ENCODE measurements around the gene TRIM39. TPM values are rescaled to one million over a fixed set of nuclear protein-coding genes. Genes with fewer than 3 reads are reported as not detected.

TRIM39 gene
- total and polyA plus RNA-seq, 2 of the 13 experiments (the other 11 are each of a cell fraction or from before 2014, with no cell fraction given) = 7.7 to 14.6 TPM

GRCh38 chr6:30378290-30378937 lies 51.7 kb downstream of the TRIM39 start (continued):
- no peak for TF ChIP-seq ZHX2 (IDR thresholded peaks at IDR 0.05; ENCODE audit: low read depth)
- peak; percentile 68; the same call in 1 of the 2 replicates for TF ChIP-seq ZHX2 (CRISPR knock-in tag; IDR thresholded peaks at IDR 0.05; ENCODE audit: borderline replicate concordance)
- no peak for TF ChIP-seq IKZF1 (IDR thresholded peaks at IDR 0.05)
- 0 out of 2 replicates have a peak, but pooled peaks have one; percentile 38 for TF ChIP-seq ZNF232 (CRISPR knock-in tag; IDR thresholded peaks at IDR 0.05; ENCODE audit: borderline replicate concordance)
- no peak for TF ChIP-seq MNT (IDR thresholded peaks at IDR 0.05)
- peak; percentile 68 for TF ChIP-seq ELF3 (CRISPR knock-in tag; IDR thresholded peaks at IDR 0.05)
- no peak for TF ChIP-seq ZFP62 (CRISPR knock-in tag; IDR thresholded peaks at IDR 0.05)
- TF ChIP-seq HOXD1 (CRISPR knock-in tag; IDR thresholded peaks at IDR 0.05) = no peak
- TF ChIP-seq AGO2 (optimal IDR thresholded peaks at IDR 0.05; ENCODE audit: low read depth, low read length) = no peak
- TF ChIP-seq ISL2 (CRISPR knock-in tag; IDR thresholded peaks at IDR 0.05) = peak; percentile 58; the same call in 1 of the 2 replicates
- TF ChIP-seq ZSCAN22 (CRISPR knock-in tag; IDR thresholded peaks at IDR 0.05) = no peak
- TF ChIP-seq ATF3 (CRISPR knock-in tag; IDR thresholded peaks at IDR 0.05) = no peak
- TF ChIP-seq LRRFIP1 (CRISPR knock-in tag; conservative IDR thresholded peaks at IDR 0.05) = 0 out of 2 replicates have a peak, but pooled peaks have one; percentile 75
- no peak for TF ChIP-seq GTF3A (CRISPR knock-in tag; conservative IDR thresholded peaks at IDR 0.05)
- no peak for TF ChIP-seq ELK4 (CRISPR knock-in tag; IDR thresholded peaks at IDR 0.05; ENCODE audit: borderline replicate concordance)
- TF ChIP-seq HBP1 (CRISPR knock-in tag; IDR thresholded peaks at IDR 0.05; ENCODE audit: low read depth) = 0 out of 2 replicates have a peak, but pooled peaks have one; percentile 41
- no peak for TF ChIP-seq AHR (CRISPR knock-in tag; IDR thresholded peaks at IDR 0.05)
